Inflammatory macrophage treated with lipopolysaccharide for 4 hours (primary cell): ENCODE data around the gene HIGD1B.

Experiments
- DNase-seq: peaks from one replicate; pipeline ENCODE4 v3.0.0-alpha.2; 2020

The HIGD1B gene

GRCh38 chr17:44840274-44840673 lies 7.4 kb upstream of the HIGD1B start:
- DNase-seq, result no peak

GRCh38 chr17:44840936-44841335 lies 6.7 kb upstream of the HIGD1B start:
- no peak for DNase-seq

DNA sequence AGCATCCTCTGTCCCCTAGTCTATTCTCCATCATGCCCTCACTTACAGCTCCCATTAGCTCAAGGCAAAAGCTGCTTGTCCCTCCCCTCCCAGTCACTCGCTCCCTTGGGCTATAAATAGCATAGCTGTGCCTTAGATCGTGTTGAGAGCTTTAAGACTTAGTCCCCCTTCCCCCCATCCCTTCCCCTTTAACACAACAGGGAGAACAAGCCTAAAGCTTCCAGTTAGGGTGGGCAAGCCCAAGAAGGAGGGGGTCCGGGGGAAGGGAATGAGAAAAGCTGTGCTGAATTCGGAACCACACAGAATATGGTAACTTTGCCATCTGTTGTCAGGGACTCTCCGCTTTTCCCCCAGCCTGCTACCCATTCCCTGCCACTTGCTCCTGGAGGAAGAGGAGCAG lies 4.9 kb upstream of the HIGD1B start:
- DNase-seq, result no peak

DNA sequence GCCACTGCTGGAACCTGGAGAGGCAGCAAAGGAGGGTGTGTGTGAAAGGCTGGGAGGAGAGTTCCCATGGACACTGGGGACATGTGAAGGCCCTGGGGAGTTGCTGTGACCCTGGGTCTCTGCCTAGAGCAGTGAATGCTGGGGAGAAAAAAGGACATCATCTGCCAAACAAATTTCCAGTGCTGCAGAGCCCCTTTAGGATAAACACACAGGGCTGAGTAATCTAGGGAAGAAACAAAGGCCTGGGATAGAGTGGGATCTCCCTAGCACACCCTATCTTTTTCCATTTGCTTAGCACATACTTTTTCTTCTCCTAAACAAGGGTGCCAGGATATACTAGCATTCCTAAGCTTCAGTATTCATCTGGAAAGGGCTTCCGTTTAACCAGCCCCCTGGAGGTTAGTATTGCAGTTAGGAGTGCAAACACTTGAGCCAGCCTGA lies 3.3 kb upstream of the HIGD1B start:
- no peak for DNase-seq

DNA sequence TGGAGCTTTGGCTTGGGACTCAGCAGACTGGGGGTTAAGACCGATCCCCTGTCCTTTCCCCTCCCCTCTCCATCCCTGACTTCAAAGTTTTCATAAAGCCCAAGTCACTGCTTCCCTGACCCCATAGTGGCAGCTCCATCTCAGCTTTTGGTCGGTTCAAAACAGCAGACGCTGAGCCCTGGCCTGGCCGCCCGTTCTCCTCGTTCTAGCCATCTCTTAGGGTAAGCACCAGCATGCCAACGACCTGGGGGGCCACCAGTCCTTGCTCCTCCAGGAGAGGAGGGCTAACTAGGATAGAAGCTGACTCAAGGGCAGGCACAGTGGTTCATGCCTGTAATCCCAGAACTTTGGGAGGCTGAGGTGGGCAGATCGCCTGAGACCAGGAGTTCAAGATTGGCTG lies 1.5 kb upstream of the HIGD1B start:
- no peak for DNase-seq

- no peak for DNase-seq
Measured at GRCh38 chr17:44848257-44848795, 643 bp downstream of the HIGD1B start.

DNA sequence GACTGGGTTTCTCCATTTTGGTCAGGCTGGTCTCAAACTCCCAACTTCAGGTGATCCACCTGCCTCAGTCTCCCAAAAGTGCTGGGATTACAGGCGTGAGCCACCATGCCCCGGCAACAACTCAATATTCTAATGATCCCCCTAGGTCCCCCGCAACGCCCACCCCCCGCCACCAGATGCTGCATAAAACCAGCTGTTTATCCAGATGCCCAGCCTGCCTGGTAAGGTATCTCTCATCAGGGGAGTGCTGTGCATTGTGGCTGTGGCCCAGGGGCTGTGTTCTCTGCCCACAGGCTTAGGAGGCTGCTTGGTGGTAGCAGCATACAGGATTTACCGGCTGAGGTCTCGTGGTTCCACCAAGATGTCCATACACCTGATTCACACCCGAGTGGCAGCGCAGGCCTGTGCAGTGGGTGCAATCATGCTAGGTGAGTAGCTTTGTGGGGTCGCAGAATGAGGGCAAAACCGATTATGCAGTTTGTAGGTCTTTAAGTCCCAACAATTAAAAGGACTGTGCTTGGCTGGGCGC lies 1.3 kb downstream of the HIGD1B start:
- DNase-seq, result no peak

DNA sequence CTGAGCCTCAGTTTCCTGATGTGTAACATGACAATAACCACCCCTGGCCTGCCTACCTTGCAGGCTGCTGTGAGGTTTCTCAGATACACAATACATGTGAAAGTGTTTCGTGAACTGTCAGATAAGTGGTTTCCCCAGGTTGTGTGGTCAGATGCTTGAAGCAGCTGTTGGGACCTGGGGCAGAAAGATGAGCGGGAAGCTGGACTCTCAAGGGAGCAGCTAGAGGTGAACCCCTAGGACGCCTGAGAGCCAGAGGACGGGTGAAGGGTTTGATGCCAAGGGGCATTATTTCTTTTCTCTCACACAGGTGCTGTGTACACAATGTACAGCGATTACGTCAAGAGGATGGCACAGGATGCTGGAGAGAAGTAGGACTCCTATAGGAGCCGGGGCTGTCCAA lies 2.3 kb downstream of the HIGD1B start:
- no peak for DNase-seq

DNA sequence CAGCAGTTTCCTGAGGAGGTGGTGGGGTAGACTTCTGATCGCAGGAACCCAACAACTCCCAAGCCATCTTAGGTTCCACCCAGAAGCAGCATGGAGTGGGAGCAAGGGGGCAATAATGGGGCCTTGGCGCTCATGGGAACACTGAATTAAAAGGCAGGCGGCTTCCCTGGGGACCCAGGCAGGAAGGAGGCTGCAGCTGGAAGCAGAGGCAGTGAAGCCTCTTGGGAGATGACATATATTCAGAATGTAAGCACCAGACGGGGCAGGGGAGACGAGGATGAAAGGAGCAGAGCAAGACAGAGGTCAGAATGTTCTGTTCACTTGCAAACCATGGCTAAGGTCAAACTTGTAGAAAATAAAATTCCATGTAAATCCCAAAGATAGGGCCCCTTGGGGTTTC lies 2.9 kb downstream of the HIGD1B start:
- DNase-seq, result no peak

DNA sequence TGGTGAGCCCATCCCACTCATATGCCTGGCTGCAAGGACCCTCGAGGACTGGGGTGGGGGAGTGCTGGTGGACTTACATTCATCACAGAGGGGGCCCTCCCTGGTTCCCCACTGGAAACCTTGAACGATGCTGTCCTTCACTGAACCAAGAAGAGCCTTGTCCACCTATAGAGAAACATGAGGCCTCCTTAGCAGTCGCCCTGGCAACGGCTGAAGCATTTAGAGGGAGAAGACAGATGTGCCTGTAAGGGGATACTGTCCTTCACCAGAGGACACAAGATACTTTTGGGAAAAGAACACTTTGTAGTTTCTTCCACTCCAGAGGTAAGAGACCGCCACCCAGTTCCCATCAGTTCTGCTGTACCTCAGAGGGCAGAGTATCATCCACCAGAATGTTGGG lies 6.5 kb downstream of the HIGD1B start:
- DNase-seq, result no peak

DNA sequence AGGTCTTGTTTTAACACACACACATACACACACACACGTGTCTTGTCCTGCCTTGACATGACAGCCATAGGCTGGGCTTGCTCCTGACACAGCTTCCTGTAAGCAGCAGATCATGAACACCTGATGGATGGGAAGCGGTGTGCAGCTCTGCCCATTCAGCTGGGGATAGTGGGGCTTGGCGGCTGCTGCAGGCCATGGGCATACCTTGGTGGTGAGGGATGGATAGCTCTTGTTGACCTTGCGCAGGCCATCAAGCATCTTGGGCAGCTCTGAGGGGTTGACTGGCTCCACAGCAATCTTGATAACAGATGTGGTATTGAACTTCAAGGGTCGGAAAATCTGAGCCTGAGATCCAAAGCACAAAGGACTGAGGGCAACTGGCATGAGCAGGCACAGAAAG lies 12.0 kb downstream of the HIGD1B start:
- no peak for DNase-seq

- no peak for DNase-seq
Measured at GRCh38 chr17:44862278-44862914, 14.7 kb downstream of the HIGD1B start.

GRCh38 chr17:44863061-44863918 lies 15.6 kb downstream of the HIGD1B start:
- DNase-seq, result no peak

GRCh38 chr17:44864831-44865230 lies 17.1 kb downstream of the HIGD1B start:
- no peak for DNase-seq

GRCh38 chr17:44865231-44865660 lies 17.6 kb downstream of the HIGD1B start:
- DNase-seq, result peak; percentile 68

DNA sequence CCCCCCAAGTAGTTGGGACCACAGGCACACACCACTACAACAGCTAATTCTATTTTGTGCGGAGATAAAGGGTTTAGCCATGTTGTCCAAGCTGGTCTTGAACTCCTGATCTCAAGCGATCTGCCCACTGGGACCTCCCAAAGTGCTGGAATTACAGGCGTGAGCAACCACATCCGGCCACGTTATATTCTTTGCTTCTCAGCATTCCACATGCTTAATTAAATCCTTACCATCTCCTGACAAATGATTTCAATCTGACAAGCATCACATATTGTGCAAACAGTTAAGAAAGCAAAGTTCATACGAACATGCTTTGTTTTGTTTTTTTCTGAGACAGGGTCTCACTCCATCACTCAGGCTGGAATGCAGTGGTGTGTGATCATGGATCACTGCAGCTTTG lies 18.2 kb downstream of the HIGD1B start:
- DNase-seq, result no peak

DNA sequence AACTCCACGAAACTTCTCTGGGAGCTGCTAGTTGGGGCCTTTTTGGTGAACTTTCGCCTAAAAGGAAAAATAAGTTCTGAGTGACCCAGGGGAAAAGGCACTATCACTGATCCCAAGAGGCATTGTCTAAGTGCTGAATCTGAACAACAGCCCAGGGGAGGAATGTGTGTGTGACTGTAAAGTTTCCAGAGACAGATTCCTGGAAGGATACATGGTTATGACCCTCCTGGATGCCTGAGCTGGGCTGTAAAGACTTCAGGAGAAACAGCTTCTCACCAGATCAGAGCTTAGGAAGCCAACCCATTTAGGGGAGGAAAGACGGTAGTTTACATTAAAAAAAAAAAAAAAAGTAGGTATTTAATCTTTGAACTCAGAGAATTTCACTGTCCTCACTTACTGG lies 20.2 kb downstream of the HIGD1B start:
- DNase-seq, result no peak

DNA sequence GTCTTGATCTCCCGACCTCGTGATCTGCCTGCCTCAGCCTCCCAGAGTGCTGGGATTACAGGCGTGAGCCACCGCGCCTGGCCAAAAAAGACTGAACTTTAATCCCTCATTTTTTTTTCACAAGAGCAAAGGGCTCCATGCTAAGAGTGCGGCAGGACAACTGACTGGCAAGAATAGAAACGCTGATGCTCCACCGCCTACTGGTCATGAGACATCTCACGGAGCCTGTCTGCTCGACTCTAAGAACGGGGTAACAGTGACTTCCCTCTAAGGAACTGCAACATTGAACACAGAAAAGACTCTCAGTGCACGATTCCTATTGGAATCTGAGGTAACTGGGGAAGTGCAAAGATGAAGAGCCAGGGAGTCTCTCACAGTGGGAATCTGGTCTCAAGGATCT lies 23.9 kb downstream of the HIGD1B start:
- DNase-seq, result no peak

DNA sequence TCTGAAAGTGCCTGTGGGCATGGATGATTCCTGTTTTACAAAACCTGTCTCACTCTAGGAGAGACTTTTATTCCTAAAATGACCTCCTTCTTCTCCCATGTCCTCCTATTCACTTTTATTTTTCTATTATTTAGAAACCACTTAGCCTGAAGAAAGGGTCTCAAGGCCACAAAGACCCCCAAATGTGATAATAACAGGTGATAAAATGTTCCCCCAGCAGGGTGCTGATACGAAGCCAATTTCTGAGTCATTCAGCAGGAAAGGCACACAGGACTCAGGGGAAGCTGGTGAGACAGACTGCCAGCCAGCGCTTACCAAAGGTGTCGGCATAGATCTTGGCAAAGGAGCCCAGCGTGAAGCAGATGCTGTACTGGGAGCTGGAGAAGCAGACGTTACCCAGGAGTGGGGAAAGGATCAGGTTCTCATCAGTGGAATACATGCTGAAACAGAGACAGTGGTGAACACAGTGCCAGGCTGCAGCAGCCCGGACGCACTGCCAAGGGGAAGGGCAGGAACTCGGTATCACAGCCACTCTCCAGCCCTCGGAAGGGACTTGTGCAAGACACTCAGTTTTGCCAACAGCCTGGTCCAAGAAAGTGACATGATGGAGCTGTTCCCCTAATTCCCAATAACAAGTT lies 24.6 kb downstream of the HIGD1B start:
- DNase-seq, result no peak

DNA sequence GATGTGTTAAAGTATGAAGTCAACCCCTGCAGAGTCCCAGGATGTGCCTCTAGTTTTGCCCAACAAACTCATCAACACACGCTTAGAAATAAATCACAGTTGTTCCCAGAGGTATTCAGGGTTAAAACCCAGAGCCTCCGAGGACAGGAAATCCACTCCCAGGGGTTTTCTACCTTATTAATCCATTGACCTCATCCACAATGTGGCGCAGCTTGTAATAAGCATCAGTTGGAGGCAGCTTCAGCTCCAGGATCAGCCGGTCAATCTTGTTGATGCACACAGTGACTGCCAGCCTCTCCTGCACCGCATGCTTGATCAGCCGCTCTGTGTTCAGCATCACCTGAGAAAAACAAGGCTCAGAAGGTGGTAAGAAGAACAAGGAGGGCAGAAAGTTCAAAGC lies 28.1 kb downstream of the HIGD1B start:
- DNase-seq, result no peak

GRCh38 chr17:44877121-44877520 lies 29.4 kb downstream of the HIGD1B start:
- no peak for DNase-seq

GRCh38 chr17:44878627-44879221 lies 31.0 kb downstream of the HIGD1B start:
- DNase-seq, result peak; percentile 32

GRCh38 chr17:44879376-44879775 lies 31.7 kb downstream of the HIGD1B start:
- DNase-seq, result no peak
